SIG-M5 treated with dmso at 0.1 percent for 504 hours (cell line): ENCODE results near the gene CTRL.

Experiments
- DNase-seq: peaks from one replicate; lab custom pipeline; 2025; ENCODE audit not compliant: unreplicated experiment; lab: John Stamatoyannopoulos, UW

Gene CTRL

DNA sequence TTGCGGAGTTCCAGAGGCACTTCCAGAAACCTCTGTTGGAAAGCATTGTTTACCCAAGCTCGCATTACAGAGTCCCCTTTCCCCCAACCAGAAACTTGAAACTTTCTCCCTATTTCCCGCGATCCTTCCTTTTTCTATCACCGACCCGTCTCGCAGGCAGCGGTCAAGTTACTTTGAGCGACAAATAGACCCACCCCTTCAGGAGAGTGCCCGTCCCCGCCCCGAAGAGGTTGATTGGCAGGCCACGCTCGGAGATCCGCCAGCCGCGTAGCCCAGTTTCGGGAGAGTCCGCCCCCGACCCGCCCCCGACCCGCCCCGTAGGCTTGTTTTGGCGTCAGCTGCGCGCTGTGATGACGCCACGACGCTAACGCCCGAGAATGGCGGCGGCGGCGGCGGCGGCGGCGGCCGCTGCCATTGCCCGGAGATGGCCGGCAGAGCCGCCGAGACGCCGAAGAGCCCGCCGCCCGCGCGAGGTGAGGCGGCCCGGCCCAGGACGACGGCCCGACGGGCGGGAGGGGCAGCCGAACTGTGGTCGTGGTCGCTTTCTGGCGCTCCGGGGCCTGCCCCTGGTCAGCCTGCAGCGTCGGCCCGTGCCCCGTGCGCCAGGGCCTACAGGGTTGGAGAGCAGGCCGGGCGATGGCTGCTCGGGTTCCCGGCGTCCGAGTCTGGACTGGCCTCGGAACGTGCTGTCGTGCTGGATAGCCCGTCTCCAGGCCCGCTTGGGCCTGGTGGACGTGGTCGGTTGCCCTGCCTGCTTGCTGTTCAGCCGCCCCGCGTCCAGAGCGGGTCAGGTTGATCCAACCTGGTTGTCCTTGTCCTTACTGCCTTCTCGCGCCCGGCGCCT, 38.5 kb downstream of the CTRL start, which contains the start of gene PSKH1:
PSKH1 (plus strand) TSS at position 356 of the 844 bp plus-strand sequence. CDS start 15,496 bp downstream, outside the sequence.
- peak; percentile 96 for DNase-seq

DNA sequence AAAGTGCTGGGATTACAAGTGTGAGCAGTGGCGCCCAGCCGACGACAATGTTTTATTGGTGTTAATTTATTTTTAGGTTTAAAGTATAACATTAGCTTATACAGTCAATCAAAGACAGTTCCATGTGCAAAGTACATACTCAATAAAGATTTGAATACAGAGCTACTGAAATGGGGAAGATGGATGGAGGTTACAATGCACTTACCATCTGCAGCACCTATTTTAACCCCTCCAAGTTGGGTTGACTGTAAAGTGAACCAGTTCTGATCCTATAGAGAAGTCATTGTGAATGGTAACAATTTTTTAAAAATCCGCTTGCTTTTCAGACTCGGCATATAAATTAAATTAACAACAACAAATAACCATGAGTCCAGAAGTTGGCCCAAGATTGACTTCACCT, 39.3 kb downstream of the CTRL start:
- DNase-seq, result no peak

DNA sequence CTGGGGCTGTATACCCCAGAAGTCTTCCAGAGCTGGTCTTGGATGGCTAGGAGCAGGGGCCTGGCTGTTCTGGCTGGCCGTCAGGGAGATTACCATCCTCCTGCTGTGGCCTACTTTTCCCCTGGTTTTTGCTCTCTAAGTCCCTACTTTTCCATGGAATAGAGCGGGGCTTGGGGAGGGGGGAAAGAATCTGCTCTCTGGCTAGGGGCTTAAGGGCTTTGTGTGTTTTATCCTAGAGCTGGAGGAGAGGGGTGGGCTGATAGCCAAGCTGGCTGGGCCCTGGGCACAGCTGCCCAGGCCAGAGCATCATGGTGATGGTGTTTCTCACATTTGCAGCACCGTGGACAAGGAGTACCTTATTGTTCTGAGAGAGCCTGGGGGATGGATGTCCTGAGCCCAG, 43.3 kb downstream of the CTRL start:
- DNase-seq, result no peak

DNA sequence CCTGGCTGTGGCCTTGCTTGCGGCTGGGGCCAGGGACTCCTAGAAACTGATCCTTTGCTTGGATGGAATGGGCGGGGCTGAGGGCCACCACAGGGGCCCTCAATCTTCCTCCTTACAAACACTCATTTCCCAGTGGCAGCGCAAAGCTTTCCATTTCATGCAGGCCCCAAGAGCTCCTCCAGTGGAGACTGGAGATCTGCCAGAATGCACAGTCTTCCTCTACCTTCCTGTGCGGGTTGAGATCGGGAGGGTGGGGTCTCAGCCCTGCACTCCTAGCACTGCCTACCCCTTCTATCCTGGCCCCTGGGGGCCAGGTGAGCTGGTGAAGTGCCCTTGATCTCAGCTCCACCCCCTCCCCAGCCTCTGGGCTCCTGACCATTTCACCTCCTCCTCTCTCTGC, 45.3 kb downstream of the CTRL start:
- no peak for DNase-seq

DNA sequence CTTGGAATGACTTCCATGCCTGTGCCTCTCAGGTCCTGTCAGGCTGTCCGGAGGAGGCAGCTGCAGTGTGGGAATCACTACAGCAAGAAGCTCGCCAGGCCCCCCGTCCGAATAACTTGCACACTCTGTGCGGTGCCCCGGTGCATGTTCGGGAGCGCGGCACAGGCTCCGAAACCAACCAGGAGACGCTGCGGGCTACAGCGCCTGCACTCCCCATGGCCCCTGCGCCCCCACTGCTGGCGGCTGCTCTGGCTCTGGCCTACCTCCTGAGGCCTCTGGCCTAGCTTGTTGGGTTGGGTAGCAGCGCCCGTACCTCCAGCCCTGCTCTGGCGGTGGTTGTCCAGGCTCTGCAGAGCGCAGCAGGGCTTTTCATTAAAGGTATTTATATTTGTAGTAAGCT, 45.7 kb downstream of the CTRL start:
- no peak for DNase-seq

DNA sequence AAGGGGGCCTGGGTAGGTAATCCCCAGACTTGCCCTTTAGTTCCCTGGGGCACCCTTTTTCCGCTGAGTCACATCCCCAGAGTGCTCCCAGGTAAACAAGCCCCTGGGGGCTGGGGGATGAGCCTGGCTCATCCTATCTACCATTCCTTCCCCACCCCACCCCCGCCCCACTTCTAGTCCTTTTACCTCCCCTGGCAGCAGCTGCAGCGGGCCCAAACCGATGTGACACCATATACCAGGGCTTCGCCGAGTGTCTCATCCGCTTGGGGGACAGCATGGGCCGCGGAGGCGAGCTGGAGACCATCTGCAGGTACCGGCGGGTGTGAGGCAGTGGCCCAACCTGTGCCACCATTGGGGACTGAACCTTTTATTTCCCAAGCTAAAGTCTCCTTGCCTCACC, 46.1 kb downstream of the CTRL start:
- no peak for DNase-seq

DNA sequence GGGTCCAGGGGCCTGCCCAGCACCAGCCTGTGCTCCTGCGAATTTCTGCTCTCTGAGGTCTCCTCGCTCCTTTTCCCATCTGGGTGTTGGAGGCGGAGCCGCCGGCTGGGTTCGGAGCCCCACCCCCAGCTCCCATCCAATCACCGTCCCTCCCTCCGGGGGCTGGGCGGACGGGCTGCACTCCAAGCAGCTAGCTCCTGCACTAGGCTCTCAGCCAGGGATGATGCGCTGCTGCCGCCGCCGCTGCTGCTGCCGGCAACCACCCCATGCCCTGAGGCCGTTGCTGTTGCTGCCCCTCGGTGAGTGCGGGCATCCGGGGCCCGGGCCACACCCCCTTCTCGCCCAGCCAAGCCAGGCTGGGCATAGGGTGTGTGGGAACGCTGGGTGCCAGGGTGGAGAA, 47.0 kb downstream of the CTRL start, which contains the start of gene NRN1L:
NRN1L (plus strand) TSS at position 202 of the 400 bp plus-strand sequence; CDS start at position 221, 19 bp downstream.
- no peak for DNase-seq

DNA sequence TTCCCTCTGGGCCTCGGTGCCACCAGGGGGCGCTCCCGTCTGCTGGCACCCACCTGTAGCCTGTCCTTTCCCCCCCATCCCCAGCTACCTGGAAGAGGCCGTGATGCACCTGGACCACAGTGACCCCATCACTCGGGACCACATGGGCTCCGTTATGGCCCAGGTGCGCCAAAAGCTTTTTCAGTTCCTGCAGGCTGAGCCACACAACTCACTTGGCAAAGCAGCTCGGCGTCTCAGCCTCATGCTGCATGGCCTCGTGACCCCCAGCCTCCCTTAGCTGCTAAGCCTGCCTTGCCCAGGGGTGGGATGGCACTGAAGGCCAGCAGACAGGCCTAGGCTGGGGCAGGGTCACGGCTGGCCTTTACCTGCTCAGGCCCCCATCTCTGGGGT, 47.8 kb downstream of the CTRL start:
- DNase-seq, result peak; percentile 18

DNA sequence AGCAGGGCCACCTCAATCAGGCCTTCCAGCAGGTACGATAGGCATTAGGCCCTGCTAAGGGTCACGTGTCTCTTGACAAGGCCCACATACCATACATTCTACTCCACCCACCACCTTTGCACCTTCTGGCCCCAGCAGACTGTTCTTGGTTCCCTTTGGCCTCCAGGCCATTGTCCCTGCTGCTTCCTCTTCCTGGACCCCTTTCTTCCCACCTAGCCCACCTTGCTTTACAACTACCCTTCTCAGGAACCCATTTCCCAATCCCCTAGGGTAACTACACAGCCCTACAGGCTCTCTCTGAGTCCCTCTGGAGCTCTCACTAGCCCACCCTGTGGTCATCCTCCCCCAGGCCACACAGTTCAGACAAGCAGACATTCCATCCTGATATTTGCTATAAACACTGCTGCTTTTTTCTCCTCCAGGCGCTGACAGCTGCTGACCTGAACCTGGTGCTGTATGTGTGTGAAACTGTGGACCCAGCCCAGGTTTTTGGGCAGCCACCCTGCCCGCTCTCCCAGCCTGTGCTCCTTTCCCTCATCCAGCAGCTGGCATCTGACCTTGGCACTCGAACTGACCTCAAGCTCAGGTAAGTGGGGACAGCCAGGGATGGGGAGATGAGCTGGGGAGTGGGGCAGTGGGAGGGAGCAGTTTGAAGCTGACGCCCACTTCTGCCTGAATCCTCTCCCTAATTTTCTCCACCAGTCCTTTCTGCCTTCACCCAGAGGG, 48.4 kb downstream of the CTRL start:
- no peak for DNase-seq

DNA sequence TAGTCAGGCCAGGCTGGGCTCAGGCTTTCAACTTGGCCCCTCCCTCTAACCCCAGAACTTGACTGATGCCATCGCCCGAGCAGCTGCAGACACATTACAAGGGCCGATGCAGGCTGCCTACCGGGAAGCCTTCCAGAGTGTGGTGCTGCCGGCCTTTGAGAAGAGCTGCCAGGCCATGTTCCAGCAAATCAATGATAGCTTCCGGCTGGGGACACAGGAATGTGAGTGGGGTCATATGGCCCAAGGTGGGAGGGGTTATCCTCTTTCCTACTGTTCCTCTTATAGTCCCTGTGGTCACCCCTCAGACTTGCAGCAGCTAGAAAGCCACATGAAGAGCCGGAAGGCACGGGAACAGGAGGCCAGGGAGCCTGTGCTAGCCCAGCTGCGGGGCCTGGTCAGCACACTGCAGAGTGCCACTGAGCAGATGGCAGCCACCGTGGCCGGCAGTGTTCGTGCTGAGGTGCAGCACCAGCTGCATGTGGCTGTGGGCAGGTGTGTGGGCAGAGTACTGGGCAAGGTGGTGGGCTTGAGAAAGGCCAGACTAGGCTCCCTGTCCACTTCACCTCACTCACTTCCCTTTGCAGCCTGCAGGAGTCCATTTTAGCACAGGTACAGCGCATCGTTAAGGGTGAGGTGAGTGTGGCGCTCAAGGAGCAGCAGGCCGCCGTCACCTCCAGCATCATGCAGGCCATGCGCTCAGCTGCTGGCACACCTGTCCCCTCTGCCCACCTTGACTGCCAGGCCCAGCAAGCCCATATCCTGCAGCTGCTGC, 49.1 kb downstream of the CTRL start:
- no peak for DNase-seq

DNA sequence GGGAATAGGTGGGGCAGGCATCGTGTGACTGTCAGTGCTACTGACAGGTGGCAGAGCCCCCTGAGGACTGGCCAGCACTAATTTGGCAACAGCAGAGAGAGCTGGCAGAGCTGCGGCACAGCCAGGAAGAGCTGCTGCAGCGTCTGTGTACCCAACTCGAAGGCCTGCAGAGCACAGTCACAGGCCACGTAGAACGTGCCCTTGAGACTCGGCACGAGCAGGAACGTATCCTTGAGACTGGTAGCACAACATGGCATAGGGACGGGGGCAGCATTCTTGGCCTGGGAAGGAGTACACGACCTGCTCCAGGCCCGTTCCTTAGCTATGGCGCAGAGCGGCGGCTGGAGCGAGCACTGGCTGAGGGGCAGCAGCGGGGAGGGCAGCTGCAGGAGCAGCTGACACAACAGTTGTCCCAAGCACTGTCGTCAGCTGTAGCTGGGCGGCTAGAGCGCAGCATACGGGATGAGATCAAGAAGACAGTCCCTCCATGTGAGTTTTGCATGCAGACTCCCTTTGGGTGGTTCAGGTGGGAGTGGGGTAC, 50.0 kb downstream of the CTRL start:
- DNase-seq, result no peak

DNA sequence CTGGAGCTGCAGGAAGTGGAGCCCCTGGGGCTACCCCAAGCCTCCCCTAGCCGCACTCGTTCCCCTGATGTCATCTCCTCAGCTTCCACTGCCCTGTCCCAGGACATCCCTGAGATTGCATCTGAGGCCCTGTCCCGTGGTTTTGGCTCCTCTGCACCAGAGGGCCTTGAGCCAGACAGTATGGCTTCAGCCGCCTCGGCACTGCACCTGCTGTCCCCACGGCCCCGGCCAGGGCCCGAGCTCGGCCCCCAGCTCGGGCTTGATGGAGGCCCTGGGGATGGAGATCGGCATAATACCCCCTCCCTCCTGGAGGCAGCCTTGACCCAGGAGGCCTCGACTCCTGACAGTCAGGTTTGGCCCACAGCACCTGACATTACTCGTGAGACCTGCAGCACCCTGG, 51.1 kb downstream of the CTRL start:
- DNase-seq, result no peak

DNA sequence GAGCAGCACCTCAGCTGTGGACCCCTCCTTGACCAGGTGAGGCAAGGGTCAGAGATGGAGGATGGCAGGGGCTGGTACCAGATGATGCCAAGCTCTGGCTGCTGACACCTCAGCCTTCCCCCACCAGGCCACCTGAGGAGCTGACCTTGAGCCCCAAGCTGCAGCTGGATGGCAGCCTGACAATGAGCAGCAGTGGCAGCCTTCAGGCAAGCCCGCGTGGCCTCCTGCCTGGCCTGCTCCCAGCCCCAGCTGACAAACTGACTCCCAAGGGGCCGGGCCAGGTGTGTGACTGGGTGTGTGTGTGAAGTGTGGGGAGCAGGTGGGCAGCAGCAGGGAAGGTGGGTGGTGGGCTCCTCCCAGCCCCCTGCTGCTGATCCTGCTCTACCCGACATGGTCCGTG, 51.7 kb downstream of the CTRL start:
- DNase-seq, result no peak
